HCT116 (cell line): ENCODE data around the gene TTC6. TPM values are rescaled to one million over a fixed set of nuclear protein-coding genes. Genes with fewer than 3 reads are reported as not detected.

Source experiments
- ATAC-seq: fragments of 200-7000 bp; cut with Tn5 transposase; 2 replicates; pipeline ENCODE4 v1.9.1; 2020; ENCODE audit warnings: mild to moderate bottlenecking, moderate library complexity
- BruUV-seq: library from RNA; stranded (reverse); fragments of 400-500 nt; replicated peaks from 2 replicates; lab custom pipeline; 2021; lab: Mats Ljungman, UMichigan
- CTCF ChIA-PET: fragments of 300-600 bp; sonication (Branson Sonifier 250); formaldehyde crosslinking; loops from one replicate; lab custom pipeline; 2021; ENCODE audit warnings: antibody characterized with exemption; lab: Charles Lee
- POLR2A ChIA-PET: fragments of 300-600, 350-600 bp; sonication (Branson Sonifier 250); formaldehyde crosslinking; loops from one replicate; lab custom pipeline; 2021; ENCODE audit warnings: antibody characterized with exemption; lab: Charles Lee
- RAD21 ChIA-PET, 2 experiments: fragments of 300-600 bp; sonication (Branson Sonifier 250); formaldehyde crosslinking; loops; one replicate each; lab custom pipeline; 2023; ENCODE audit warnings: low total read pairs in 2 of 2; ENCODE audit not compliant: uncharacterized antibody in 2 of 2, unreplicated experiment in 2 of 2, low non-redundant PET in 1 of 2; lab: Charles Lee
- DNase-seq: peaks from one replicate; pipeline ENCODE4 v3.0.0-alpha.2; 2010; ENCODE audit warnings: low read depth, low spot score
- H2AFZ ChIP-seq: fragments of 200-600 bp; shearing (Covaris generic), sonication (generic); 2 replicates; pipeline ENCODE4 v1.6.1; 2017; ENCODE audit warnings: low read depth, mixed run types, mixed read lengths, antibody characterized with exemption, low read length; ENCODE audit not compliant: poor library complexity, severe bottlenecking
- H3K27ac ChIP-seq: 2 replicates; pipeline ENCODE4 v1.5.1; 2012; ENCODE audit warnings: low read depth, low read length
- H3K27me3 ChIP-seq: fragments of 200-600 bp; sonication (generic); 2 replicates; pipeline ENCODE4 v1.6.1; 2016; ENCODE audit warnings: mixed run types, low read length, mixed read lengths; ENCODE audit not compliant: insufficient read depth
- H3K36me3 ChIP-seq, 2 experiments: fragments of 200-500 bp in 1 of 2; fragments of 200-600 bp in 1 of 2; sonication (Bioruptor generic) in 1 of 2; sonication (generic) in 1 of 2; 2 replicates each; pipeline versions ENCODE4 v1.5.1 to v1.6.1; 2014 to 2016; ENCODE audit warnings: low read length in 2 of 2, inconsistent platforms in 1 of 2, mixed read lengths in 1 of 2, mixed run types in 1 of 2; ENCODE audit not compliant: insufficient read depth in 2 of 2, control insufficient read depth in 1 of 2
- H3K4me1 ChIP-seq, 2 experiments: fragments of 200-600 bp in 1 of 2; sonication (generic) in 1 of 2; 2 replicates each; pipeline versions ENCODE4 v1.5.1 to v1.6.1; 2012 to 2017; ENCODE audit warnings: low read length in 2 of 2, inconsistent platforms in 1 of 2, mild to moderate bottlenecking in 1 of 2, mixed read lengths in 1 of 2, mixed run types in 1 of 2, moderate library complexity in 1 of 2; ENCODE audit not compliant: insufficient read depth in 2 of 2, control insufficient read depth in 1 of 2
- H3K4me2 ChIP-seq: fragments of 200-600 bp; sonication (generic); 2 replicates; pipeline ENCODE4 v1.6.1; 2017; ENCODE audit warnings: mixed run types, low read length, mixed read lengths
- H3K4me3 ChIP-seq, 2 experiments: fragments of 200-600 bp in 1 of 2; sonication (generic) in 1 of 2; replicated peaks in 1 of 2; 2 replicates each; pipeline ENCODE4 v1.5.1; 2011 to 2016; ENCODE audit warnings: low read length in 2 of 2, control low read depth in 1 of 2, low read depth in 1 of 2, mild to moderate bottlenecking in 1 of 2, mixed read lengths in 1 of 2, mixed run types in 1 of 2
- H3K79me2 ChIP-seq: fragments of 200-600 bp; sonication (generic); 2 replicates; pipeline ENCODE4 v1.6.1; 2017; ENCODE audit warnings: mild to moderate bottlenecking, mixed run types, low read length, moderate library complexity, mixed read lengths; ENCODE audit not compliant: insufficient read depth
- H3K9ac ChIP-seq: fragments of 200-600 bp; sonication (generic); 2 replicates; pipeline ENCODE4 v1.6.1; 2016; ENCODE audit warnings: low read length, mixed read lengths
- H3K9me2 ChIP-seq: fragments of 200-600 bp; sonication (generic), shearing (Covaris generic); 2 replicates; pipeline ENCODE4 v1.6.1; 2017; ENCODE audit warnings: mixed run types, mild to moderate bottlenecking, moderate library complexity; ENCODE audit not compliant: insufficient read depth
- H3K9me3 ChIP-seq, 2 experiments: fragments of 200-500 bp in 1 of 2; fragments of 200-600 bp in 1 of 2; sonication (Bioruptor generic) in 1 of 2; sonication (generic) in 1 of 2; 2 replicates each; pipeline ENCODE4 v1.6.1; 2014 to 2017; ENCODE audit warnings: low read length in 2 of 2, mixed read lengths in 2 of 2, inconsistent platforms in 1 of 2, low read depth in 1 of 2, mild to moderate bottlenecking in 1 of 2, mixed run types in 1 of 2, moderate library complexity in 1 of 2; ENCODE audit not compliant: control insufficient read depth in 1 of 2, insufficient read depth in 1 of 2
- H4K20me1 ChIP-seq: fragments of 200-600 bp; sonication (generic), shearing (Covaris generic); 2 replicates; pipeline ENCODE4 v1.6.1; 2017; ENCODE audit warnings: mixed run types, mild to moderate bottlenecking, moderate library complexity; ENCODE audit not compliant: insufficient read depth
- ATF3 ChIP-seq: IDR thresholded peaks from 2 replicates; pipeline ENCODE4 v1.6.1; 2012
- CBX3 ChIP-seq: IDR thresholded peaks from 2 replicates; pipeline ENCODE4 v1.6.1; 2012; ENCODE audit warnings: low read depth
- CEBPB ChIP-seq: IDR thresholded peaks from 2 replicates; pipeline ENCODE4 v1.6.1; 2012; ENCODE audit warnings: low read depth
- EGR1 ChIP-seq: IDR thresholded peaks from 2 replicates; pipeline ENCODE4 v1.6.1; 2012; ENCODE audit warnings: low read depth
- EZH2phosphoT487 ChIP-seq: fragments of 200-600 bp; IDR thresholded peaks from 2 replicates; pipeline ENCODE4 v1.6.1; 2018; ENCODE audit warnings: antibody characterized with exemption, borderline replicate concordance
- FOSL1 ChIP-seq: IDR thresholded peaks from 2 replicates; pipeline ENCODE4 v1.6.1; 2012; ENCODE audit warnings: low read depth
- SIN3A ChIP-seq: IDR thresholded peaks from 2 replicates; pipeline ENCODE4 v1.6.1; 2012; ENCODE audit warnings: low read depth
- SP1 ChIP-seq: IDR thresholded peaks from 2 replicates; pipeline ENCODE4 v1.6.1; 2012; ENCODE audit warnings: low read depth
- ZFX ChIP-seq: fragments of 450-650 bp; IDR thresholded peaks from 2 replicates; pipeline ENCODE4 v1.6.1; 2017
- intact Hi-C: fragments of 100-400 bp; cut with micrococcal nuclease; formaldehyde crosslinking; loops from 2 replicates; pipeline ENCODE4 v1.10.0; 2022
- total RNA-seq: library from RNA; stranded (reverse); gene quantifications from one replicate; pipeline ENCODE4 v1.2.1, GENCODE V29; 2021; ENCODE audit not compliant: unreplicated experiment
- TF ChIP-seq, protein P1 (sequence below): IDR thresholded peaks from 2 replicates; pipeline ENCODE4 v1.6.1; 2012

The TTC6 gene
- total RNA-seq, 1 experiment from 2014 or later, result 0.10 TPM

DNA sequence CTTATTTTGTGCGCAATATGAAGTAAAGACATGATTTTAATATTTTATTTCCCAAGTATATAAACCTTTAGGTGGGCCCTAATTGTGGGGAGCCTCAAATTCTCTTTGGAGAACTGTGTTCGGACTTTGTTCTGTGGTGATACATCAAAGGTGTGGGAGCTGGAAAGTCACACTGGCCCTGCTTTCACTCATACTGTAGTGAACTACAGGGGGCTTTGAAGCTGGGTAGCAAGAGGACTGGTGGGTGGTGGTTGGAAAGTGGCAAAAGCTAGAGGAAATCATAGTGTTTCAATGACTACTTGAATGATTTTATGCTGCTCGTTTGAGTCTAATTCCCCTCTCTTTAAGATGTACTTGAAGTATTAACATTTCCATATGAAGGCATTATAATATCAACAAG, 13.2 kb downstream of the TTC6 start:
- DNase-seq (no peak), ATAC-seq (no peak)
- no peak overlapping the region for H3K9ac ChIP-seq
- H3K4me1 ChIP-seq, result no peaks in the 10 kb centered on the region
- H3K4me2 ChIP-seq, result no peak overlapping the region
- H3K9me2 ChIP-seq, result no peaks in the 10 kb centered on the region
- CTCF ChIA-PET, result no interaction called here
- 0 out of 4 replicates have a peak, but pooled peaks cover 0 to under 1% of the 10 kb centered on the region in 2 experiments for H3K9me3 ChIP-seq
- no peak for TF ChIP-seq EZH2phosphoT487
- TF ChIP-seq ATF3, result no peak
- TF ChIP-seq, protein P1, sequence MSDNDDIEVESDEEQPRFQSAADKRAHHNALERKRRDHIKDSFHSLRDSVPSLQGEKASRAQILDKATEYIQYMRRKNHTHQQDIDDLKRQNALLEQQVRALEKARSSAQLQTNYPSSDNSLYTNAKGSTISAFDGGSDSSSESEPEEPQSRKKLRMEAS, result no peak
- no peak for TF ChIP-seq ZFX
- TF ChIP-seq EGR1, result no peak
- no peak for TF ChIP-seq FOSL1
- TF ChIP-seq SP1, result no peak
- H3K36me3 ChIP-seq, result no peaks in the 10 kb centered on the region
- POLR2A ChIA-PET, result no interaction called here
- no peak overlapping the region for H2AFZ ChIP-seq
- no TSS peak for BruUV-seq
- no peaks in the 10 kb centered on the region for H4K20me1 ChIP-seq
- peaks cover 21% of the 10 kb centered on the region; the same call in 1 of the 2 replicates for H3K27me3 ChIP-seq
- H3K4me3 ChIP-seq, result no peak overlapping the region
- H3K79me2 ChIP-seq, result no peaks in the 10 kb centered on the region
- no peak overlapping the region for H3K27ac ChIP-seq
- RAD21 ChIA-PET, result no interaction called here
- intact Hi-C loops, result no loop called here

GRCh38 chr14:37610945-37611523, 15.6 kb downstream of the TTC6 start:
- DNase-seq, result no peak
- RAD21 ChIA-PET, result no interaction called here
- Histone ChIP-seq H3K27me3 (peaks cover 4% of the 10 kb centered on the region; the same call in 1 of the 2 replicates), H3K36me3 (no peaks in the 10 kb centered on the region), H3K4me3 (no peak overlapping the region), H3K4me2 (no peak overlapping the region), H4K20me1 (no peaks in the 10 kb centered on the region), H3K9ac (no peak overlapping the region), H3K79me2 (no peaks in the 10 kb centered on the region), H3K9me3 (peaks cover 0 to 6% of the 10 kb centered on the region in 2 experiments; a peak in 3 of 4 replicates), H3K4me1 (no peaks in the 10 kb centered on the region), H3K27ac (no peak overlapping the region), H2AFZ (no peak overlapping the region), H3K9me2 (no peaks in the 10 kb centered on the region)
- POLR2A ChIA-PET, result no interaction called here
- intact Hi-C loops, result no loop called here
- CTCF ChIA-PET, result no interaction called here
- no TSS peak for BruUV-seq
- TF ChIP-seq SIN3A (no peak), CEBPB (no peak), CBX3 (no peak), ZFX (no peak), ATF3 (no peak)
- no peak for ATAC-seq
